ENCODE measurements around the gene ITPR1.

Gene ITPR1

DNA sequence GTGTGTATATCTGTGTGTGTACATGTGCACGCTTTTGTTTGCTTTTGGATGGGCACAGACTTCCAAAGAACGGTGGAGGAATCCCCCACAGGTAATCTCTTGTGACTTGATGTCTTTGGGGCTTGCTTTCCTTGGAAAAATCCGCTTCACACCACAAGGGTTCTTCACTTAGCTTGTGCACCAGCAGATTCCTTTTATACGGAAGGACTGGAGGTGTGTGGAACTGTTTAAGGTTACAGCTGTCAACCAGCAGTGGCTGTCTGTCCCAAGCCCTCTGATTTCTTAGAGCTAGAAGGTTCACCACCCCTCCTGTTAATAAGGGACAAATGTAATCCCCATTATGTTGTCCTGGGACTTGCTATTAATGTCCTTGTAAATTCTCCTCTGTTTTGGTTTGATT is 193.5 kb downstream of the ITPR1 start:
- no peak for DNase-seq (ENCODE audit: low spot score)

DNA sequence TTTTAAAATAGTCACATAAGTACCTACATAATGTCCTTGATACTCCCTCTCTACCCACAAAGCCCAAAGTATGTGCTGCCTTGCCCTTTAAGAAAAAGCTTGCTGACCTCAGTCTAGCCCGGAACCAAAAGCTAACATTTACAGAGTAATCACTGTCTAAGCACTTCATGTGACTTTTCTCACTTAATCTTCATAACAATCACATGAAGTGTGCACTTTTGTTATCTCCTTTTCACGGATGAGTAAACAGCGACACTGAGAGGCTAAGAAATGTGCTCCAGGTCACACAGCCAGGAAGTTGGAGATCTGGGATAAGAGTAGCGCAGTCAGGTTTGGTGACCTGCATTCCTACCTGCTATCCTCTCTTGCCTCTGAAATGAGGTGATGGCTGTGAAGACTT is 194.0 kb downstream of the ITPR1 start:
- DNase-seq (ENCODE audit: low spot score): no peak

DNA sequence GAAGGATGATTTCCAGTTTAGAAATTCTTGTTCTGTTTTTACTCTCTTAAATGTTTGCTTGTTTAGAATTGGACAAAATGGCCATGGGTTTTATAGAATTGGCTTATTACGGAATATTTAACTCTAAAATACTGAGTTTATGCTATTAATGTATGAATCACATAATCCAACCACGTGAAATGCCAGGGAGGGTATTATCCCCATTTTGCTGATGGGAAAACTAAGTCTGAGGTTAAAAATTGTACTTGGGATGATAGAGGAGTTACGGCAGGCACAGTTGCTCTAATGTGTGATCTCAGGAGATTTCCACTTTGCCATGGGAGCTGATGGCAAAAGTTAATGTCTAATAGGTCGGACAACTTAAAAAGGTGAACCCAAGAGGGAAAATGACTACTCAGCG is 194.4 kb downstream of the ITPR1 start:
- DNase-seq (ENCODE audit: low spot score): no peak

DNA sequence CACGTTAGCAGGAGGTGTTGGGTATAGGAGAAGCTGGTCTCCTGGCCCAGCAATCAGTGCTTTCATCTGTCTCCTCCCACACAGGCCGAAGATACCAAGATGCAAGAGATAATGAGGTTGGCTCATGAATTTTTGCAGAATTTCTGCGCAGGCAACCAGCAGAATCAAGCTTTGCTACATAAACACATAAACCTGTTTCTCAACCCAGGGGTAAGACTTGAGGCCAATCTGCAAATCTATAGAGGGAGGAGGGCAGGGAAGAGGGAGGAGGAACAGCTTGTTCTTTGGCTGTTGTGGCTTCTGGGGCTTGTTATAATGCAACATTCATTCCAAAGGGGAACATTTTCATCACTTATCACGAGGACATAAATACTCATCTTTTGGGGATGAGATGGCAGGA is 195.3 kb downstream of the ITPR1 start:
- DNase-seq (ENCODE audit: low spot score): no peak

DNA sequence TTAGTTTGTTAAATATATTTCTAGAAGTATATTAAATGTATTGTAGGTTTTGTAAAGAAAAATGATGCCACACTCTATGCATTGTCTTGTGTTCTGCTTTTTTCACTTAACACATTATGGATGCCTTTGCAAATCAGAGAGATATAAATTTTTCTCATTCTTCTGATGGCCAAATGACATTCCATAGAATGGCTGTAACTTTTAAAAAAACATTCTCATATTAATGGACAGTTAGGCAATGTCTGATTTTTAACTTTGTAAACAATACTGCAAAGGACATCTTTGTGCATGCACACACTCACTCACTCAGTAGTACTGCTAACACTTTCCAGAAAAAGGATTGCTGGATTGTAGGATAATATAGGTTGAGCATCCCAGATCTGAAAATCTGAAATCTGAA is 195.9 kb downstream of the ITPR1 start:
- DNase-seq (ENCODE audit: low spot score): no peak

DNA sequence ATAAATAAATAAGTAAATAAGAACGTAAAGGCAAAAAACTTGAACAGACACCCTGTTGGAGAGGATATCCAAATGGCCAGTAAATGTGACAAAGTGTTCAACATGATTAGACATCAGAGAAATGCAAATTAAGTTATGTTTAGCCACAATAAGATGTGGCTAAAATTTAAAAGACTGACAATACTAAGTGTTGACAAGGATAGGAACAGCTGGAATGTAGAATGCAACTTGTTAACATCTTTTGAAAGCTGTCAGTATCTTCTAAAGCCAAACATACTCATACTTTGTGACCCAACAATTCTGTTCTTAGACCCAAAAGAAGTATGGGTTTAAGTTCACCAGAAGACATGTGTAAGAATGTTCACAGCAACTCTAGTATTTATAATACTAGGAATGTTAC is 197.1 kb downstream of the ITPR1 start:
- DNase-seq (ENCODE audit: low spot score): no peak

DNA sequence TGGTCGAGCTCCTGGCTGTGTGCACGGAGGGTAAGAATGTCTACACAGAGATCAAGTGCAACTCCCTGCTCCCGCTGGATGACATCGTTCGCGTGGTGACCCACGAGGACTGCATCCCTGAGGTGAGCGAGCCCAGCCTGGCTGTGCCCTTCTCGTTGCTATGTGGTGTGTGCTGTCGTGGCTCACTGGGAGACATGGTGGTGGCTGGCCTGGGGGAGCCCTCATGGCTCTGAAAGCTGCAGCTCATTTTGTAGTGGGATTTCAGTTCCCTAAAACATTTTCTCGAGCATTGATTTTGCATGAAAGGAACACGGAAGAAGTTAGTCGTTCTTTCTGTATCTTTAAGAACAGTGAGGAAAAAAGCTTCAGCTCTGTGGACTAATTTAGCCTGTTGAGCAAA is 200.5 kb downstream of the ITPR1 start:
- no peak for DNase-seq (ENCODE audit: low spot score)

DNA sequence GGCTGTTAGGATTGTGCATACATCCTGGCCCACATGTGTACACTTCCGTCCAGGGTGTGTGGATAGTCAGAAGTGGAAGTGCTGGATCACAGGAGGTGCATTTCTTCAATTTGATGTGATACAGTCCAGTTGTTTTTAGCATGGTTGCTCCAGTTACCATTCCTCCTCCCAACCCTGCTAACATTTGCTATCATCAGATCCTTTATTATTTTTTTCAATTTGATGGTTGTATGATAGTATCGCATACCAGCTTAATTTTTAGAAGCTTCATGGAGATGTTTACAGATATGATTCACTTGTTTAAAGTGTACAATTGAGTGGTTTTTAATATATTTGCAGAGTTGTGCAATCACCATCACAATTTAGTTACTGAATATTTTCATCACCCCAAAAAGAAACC is 202.7 kb downstream of the ITPR1 start:
- DNase-seq (ENCODE audit: low spot score): no peak

DNA sequence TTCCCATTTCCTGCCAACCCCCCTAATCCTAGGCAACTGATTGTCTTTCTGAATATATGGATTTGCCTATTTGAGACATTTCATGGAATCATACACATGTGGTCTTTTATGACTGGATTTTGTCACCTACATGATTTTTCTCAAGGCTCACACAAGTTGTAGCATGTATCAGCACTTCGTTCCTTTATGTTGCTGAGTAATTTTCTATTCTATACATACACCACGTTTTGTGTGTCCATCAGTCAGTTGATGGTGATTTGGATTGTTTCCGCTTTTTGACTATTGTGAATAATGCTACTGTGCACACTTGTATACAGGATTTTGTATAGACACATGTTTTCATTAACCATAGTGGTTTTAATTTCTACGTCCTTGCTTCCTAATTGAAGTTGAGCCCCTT is 203.1 kb downstream of the ITPR1 start:
- no peak for DNase-seq (ENCODE audit: low spot score)

DNA sequence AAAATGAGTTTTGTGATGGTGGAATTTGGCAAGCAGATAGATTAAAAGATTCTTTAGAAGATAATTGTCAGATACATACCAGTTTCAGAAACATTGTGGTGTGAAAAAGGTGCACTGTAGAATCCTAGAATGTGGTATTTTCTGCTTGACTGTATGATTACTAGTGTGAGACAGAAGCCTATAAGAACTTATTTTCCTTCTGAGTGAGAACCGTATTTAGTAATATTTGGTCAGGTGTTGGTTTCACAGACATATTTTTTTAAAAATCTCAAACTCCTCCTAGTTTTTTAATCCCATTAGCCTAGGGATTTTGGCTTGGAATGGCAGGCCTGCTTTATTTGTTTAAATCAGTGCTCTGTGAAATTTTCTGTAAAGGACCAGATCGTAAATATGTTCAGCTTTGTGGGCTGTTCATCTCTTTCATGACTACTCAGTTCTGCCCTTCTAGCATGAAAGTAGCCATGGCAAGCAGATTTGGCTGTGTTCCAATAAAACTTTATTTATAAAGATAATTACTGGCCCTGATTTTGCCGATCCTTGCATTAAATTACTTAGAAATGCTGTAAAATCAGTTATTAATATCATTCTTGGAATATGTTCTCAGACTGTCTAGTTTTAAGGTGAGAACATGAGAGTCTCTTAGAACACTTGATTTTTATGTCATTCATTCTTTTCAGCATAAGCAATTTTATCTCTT is 205.1 kb downstream of the ITPR1 start:
- no peak for DNase-seq (ENCODE audit: low spot score)

DNA sequence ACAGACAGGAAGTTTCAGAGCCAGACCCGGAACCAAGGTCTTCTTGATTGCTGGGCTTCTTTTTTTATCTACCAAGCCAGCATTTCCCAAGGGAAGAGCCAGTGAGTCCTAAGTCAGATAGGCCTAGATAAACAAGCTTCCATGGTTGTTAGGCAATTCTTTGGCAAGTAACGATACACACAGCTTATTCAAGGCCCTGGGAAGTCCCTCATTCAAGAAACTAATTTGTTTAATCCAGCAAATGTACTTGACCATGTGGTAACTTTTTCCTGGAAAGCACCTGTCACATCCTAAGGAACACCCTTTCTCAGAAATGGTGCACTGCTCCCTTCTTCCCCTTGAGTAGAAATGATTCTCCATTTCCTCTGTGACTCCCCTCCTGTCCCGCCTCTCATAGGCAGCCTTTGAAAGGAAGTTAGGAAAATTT is 209.9 kb downstream of the ITPR1 start:
- no peak for DNase-seq (ENCODE audit: low spot score)

DNA sequence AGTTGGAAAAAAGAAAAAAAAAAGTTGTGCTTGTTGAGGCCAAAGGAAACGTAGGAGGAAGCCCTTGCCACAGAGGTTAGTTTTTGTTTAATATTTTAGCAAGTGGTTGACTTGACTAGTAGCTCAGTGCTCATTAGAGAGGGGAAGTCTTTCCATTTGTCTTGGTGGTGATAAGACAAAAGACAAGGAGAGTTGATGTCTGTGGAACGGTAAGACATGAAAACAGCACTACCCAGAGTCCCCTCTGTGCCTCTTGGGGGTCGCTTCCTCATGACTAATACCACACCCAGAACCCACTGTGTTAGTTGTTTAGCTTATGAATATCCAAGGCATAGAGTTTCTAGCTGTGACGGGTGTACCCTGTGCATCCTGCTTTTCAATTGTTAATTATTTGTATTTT is 211.4 kb downstream of the ITPR1 start:
- no peak for DNase-seq (ENCODE audit: low spot score)

DNA sequence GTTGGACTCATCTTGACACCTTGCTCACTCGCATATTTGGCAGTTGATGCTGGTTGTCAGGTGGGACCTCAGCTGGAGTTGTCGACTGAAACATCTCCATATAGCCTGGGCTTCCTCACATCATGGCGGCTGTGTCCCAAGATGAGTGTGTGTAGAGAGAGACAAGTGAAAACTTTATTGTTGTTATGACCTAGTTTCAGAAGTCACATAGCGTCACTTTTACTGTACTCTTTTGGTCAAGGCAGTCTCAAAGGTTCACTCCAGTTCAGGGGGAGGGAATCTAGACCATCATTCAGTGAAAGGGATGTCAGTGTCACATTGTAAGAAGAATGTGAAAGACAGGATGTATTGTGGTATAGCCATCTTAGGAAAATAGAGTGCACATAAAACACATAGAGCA is 214.2 kb downstream of the ITPR1 start:
- DNase-seq (ENCODE audit: low spot score): no peak

DNA sequence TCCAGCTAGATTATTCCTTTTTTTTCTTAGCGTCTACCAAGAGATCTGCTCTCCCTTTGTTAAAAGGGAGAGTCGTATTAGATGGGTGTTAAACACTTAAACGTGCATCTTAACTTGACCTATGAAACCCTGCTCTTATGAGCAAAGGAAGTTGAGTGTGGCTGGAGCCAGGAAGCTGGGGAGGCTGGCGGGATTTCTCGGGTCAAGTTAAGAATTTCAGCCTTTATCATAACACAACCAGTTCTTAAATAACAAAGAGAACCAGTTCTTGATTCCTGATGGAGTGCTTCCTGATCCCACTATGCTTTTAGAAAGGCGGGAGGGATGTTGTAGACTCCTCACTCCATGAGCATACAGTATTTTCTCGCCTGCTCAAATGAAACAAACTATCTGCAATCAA is 215.1 kb downstream of the ITPR1 start:
- DNase-seq (ENCODE audit: low spot score): no peak

DNA sequence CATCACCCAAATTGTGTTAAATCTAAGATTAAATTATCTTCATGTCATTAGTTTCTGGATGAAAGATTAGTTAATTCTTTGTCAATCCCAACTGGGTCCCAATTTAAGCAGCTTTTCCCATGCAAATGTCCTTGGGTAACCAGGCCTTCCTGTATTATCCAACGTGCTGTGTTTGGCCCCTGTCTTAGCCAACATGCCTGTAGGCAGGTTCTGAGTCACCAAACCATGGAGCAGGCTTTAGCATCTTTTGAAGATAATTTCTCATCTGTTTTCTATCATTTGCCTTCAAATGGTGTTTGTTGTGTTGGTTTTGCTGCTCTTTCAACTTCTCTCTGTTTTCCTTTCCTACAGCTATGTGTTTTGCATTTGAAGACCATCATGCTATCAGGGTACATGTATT is 216.2 kb downstream of the ITPR1 start:
- no peak for DNase-seq (ENCODE audit: low spot score)

DNA sequence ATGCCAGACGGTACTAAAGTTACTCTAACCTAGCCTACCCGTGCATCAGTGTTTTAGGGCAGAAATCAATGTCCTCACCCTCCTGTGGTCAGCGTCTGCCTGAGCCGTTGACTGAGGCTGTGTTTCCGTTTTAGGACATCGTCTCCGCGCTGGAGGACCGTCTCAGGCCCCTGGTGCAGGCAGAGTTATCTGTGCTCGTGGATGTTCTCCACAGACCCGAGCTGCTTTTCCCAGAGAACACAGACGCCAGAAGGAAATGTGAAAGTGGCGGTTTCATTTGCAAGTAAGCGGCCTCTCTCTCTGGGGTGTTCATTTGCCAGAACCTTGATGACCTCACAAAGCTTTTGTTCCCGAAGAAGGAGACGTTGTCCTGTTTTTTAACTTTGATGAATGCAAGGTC is 217.0 kb downstream of the ITPR1 start:
- no peak for DNase-seq (ENCODE audit: low spot score)

DNA sequence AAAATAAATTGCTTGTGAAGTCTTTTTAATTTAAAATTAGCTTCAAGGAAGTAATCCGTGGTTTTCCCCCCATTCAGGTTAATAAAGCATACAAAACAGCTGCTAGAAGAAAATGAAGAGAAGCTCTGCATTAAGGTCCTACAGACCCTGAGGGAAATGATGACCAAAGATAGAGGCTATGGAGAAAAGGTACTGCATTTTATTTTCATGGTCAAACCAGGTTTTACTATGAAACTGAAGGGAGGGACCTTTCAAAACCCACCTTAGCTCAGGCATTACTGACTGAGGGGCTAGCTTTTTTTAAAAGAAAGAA is 218.5 kb downstream of the ITPR1 start:
- DNase-seq (ENCODE audit: low spot score): no peak

DNA sequence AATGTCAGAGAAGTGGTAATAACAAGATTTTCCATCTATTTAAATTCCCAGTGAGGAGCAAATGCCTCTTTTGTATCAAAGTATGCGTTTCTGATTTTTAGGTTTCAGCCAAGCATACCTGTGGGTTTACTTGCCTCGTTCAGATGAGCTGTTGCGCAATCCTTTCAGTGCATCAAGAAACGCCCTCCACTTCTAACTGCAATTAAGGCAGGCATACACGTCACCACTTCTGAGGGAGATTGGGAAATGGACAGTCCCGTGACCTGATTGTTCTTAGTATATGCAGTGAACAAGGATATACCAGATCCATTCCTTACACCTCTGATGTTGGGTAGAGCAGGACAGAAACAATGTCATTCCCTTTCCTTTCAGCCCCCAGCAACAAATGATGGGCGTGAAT is 219.0 kb downstream of the ITPR1 start:
- DNase-seq (ENCODE audit: low spot score): no peak

DNA sequence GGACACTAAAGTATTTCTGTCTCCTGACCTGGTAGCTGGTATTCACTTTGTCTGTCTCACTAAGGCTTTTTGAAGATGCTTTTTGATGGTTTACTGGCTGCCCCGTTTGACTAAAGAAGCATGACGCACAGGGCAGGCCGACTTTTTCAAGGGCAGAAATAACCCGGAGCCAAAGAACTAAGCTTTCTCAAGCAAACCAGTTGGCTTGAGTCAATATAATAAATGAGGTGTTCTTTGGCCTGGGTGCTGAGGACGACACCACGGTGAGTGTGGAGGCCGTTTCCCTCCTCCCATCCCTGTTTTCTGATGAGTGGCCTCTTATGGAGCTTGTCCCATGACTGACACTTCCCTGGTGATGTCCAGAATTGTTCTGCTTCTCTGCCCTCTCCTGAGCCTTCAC is 220.9 kb downstream of the ITPR1 start:
- DNase-seq (ENCODE audit: low spot score): no peak

DNA sequence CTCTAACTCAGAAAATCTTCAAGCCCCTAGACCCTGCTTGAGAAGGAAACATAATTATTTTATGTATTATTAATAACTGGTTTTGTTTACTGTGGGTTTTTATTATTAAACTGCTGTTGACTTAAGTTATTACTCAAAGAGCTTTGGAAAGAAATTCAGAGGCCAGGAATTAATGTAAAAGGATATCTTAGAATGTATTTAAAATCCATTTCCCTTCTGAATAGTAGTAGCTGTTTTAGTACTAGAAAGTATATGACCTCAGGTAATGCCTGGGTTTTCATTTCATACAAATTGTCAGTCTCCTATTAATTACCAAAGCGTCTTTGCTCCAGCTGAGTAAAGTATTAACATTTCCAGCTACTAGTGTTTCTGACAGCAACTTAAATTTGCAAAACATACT is 223.1 kb downstream of the ITPR1 start:
- DNase-seq (ENCODE audit: low spot score): no peak

DNA sequence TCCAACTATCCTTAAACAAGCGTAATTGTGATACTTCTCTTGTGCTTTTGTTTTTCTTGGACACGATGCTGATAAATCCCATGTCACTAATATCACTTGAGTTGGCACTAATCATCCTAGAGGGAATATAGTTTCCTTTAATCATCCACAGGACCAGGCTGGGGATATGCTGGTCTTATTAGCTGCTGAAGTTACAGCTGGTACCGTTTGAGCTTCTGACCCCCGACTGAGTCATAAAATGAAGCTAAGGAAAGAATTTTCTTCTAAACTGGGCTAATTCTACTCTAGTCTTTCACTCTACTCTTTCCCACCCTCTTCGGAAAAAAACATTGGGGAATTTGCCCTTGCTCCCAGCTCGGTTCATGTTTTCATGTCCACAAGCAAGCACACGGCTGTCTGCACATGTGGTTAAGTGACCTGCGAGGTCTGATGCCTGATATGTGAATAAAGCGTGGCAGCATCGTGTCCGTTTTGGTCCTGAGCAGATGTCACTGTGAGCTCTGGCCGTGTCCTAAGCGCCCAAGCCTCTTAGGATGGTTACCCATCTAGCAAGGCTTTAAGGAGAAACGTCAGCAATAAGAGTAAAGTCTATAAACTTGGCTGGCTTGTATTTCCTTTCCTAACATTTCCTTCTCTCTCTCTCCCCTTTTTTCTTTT is 223.7 kb downstream of the ITPR1 start:
- no peak for DNase-seq (ENCODE audit: low spot score)

DNA sequence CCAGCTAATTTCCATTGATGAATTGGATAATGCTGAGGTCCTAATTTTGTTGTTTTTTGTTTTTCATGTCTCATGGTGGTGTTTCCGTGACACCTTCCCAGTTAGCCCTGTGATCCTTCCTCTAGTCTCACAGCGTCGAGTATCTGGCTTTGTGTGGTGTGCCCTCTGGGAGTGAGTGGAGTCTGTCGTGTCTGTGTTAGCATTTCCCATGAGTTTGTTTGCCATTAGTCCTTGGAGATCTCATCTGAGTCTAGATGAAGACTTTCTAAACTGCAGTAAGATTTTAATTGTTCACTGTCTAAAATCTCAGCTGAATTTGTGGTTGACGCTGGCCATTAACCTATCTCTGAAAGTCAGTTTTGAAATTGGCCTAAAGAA is 224.2 kb downstream of the ITPR1 start:
- no peak for DNase-seq (ENCODE audit: low spot score)

DNA sequence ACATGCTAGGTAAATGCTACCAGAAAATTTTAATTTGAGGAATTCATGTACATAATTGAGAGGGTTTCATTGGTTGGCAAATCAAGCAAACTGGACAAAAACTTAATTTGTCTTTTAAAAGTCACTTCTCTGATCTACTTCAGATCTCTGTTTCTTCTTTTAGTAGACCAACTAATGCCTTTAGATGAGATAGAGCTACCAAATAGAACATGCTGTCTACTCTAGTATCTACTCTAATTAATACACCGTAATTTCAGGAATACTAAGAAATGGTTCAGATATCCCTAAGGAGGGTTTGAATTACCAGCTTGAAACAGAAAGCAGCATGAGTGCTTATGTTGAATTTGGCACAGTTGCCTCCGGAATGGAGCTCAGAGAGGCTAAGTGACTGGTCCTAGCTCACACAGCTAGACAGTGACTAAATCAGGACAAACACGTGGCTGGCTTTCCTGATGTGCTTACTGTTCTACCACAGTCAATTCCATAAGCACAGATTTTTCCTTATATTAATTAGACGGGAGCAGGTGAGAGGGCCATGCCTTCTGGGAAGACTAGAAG is 225.1 kb downstream of the ITPR1 start:
- no peak for DNase-seq (ENCODE audit: low spot score)

DNA sequence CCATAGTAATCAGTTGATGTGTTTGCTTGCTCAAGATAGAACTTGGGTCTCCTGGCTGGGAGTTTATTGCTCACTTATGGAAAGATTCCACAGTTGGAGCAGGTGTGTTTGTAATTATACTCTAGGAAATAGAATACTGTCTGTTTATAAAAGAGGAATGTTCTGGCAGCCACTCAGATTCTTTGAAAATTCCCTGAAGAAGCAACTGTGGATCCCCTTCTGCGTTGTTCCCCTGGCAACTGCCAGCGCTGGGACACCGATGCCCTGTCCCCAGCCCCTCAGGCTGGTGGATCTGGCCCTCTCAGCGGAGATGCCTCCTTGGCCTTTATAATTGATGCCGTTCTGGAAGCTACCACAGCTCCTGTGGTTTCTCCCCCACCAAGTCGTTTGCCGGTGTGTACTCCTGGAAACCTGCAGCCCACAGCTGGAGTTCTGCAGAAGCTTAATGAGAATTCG is 225.9 kb downstream of the ITPR1 start:
- no peak for DNase-seq (ENCODE audit: low spot score)

All from ecto neural progenitor cell (in vitro differentiated cells).